ACC112 (cell line): ENCODE data around the gene PRR22.
"Not testable (repeated sequence)": the region's sequence is repeated elsewhere in the genome, so short reads cannot be mapped to it uniquely, and the experiment has no call there.

Experiments used
- H2AFZ ChIP-seq: fragments of 200-600 bp; sonication (generic); one replicate; pipeline ENCODE4 v1.6.0; 2017; ENCODE audit warnings: antibody characterized with exemption, low read length; ENCODE audit not compliant: unreplicated experiment
- H3K27ac ChIP-seq: fragments of 200-600 bp; sonication (generic); 2 replicates; pipeline ENCODE4 v1.5.1; 2014; ENCODE audit warnings: low read depth, mild to moderate bottlenecking, antibody characterized with exemption, low read length, moderate library complexity
- H3K27me3 ChIP-seq: fragments of 200-600 bp; sonication (generic); 2 replicates; pipeline ENCODE4 v1.6.1; 2014; ENCODE audit warnings: mild to moderate bottlenecking, antibody characterized with exemption, low read length, moderate library complexity, mixed read lengths; ENCODE audit not compliant: insufficient read depth
- H3K36me3 ChIP-seq: fragments of 200-600 bp; sonication (generic); 2 replicates; pipeline ENCODE4 v1.6.1; 2016; ENCODE audit warnings: mild to moderate bottlenecking, antibody characterized with exemption, low read length, moderate library complexity, mixed read lengths; ENCODE audit not compliant: insufficient read depth
- H3K4me1 ChIP-seq: fragments of 200-600 bp; sonication (generic); one replicate; pipeline ENCODE4 v1.6.1; 2016; ENCODE audit warnings: low read length, mixed read lengths; ENCODE audit not compliant: insufficient read depth, unreplicated experiment, control insufficient read depth
- H3K4me3 ChIP-seq: fragments of 200-600 bp; sonication (generic); 2 replicates; pipeline ENCODE4 v1.5.1; 2014; ENCODE audit warnings: mild to moderate bottlenecking, low read depth, low read length
- H3K79me2 ChIP-seq: fragments of 200-600 bp; sonication (generic); one replicate; pipeline ENCODE4 v1.6.0; 2016; ENCODE audit warnings: low read length; ENCODE audit not compliant: control insufficient read depth, unreplicated experiment, insufficient read depth

The PRR22 gene

DNA sequence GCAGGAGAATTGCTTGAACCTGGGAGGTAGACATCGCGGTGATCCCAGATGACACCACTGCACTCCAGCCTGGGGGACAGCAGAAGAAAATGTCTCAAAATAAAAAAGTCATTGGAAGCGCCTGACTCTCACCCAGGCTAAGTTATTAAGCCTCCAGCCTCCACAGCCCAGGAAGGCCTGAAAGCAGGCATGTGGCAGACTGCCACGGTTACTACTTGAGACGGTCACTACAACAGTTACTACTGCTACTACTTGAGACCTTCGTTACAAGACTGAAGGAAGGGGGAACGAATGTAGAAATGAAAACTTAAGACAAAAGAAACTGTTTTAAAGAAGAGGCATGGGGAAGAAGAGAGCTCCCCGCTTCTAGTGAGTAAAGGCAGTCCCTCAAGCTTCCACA, 9.6 kb downstream of the PRR22 start:
- H3K27ac ChIP-seq: no peak overlapping the region
- no peaks in the 10 kb centered on the region for H3K4me1 ChIP-seq
- H3K79me2 ChIP-seq: no peaks in the 10 kb centered on the region
- no peaks in the 10 kb centered on the region for H3K27me3 ChIP-seq
- H3K4me3 ChIP-seq: no peak overlapping the region
- H2AFZ ChIP-seq: no peak overlapping the region
- no peaks in the 10 kb centered on the region for H3K36me3 ChIP-seq

DNA sequence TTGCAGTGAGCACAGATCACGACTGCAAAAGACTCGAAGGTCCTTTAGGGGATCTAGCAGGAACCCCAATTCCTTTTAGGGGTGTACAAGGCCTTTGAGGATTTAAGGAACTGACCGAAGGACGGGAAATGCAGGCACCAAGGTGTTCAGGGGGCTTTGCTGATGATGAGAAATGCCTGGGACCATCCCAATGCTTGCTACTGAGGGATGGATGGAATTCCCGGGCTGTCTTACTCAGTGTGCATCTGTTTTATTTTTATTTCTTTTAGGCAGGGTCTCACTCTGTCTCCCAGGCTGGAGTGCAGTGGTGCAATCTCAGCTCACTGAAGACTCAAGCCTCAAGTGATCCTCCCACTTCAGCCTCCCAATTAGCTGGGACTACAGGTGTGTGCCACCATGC, 11.3 kb downstream of the PRR22 start:
- Histone ChIP-seq H3K79me2 (no peaks in the 10 kb centered on the region), H3K4me3 (no peak overlapping the region), H2AFZ (no peak overlapping the region), H3K27me3 (no peaks in the 10 kb centered on the region), H3K36me3 (no peaks in the 10 kb centered on the region), H3K4me1 (no peaks in the 10 kb centered on the region), H3K27ac (no peak overlapping the region)

GRCh38 chr19:5772416-5772815, 12.1 kb downstream of the PRR22 start:
- no peaks in the 10 kb centered on the region for H3K27me3 ChIP-seq
- no peak overlapping the region for H3K4me3 ChIP-seq
- H3K36me3 ChIP-seq: no peaks in the 10 kb centered on the region
- H3K27ac ChIP-seq: no peak overlapping the region
- H3K4me1 ChIP-seq: no peaks in the 10 kb centered on the region
- no peaks in the 10 kb centered on the region for H3K79me2 ChIP-seq
- H2AFZ ChIP-seq: no peak overlapping the region

DNA sequence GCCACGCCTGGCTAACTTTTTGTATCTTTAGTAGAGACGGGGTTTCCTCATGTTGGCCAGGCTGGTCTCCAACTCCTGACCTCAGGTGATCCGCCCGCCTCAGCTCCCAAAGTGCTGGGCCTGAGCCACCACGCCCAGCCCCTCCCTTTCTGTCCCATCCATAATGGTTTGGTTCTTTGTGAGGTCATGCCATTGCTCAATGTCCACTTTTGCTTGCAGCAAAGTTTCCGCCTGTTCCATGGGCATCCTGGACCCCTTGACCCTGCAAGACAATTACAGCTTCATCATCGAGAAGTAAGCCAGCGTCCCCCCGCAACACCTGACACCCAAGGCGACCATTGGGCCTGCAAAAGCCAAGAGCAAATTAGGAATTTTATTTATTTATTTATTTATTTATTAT, 16.6 kb downstream of the PRR22 start:
- no peak overlapping the region for H2AFZ ChIP-seq
- no peaks in the 10 kb centered on the region for H3K27me3 ChIP-seq
- H3K79me2 ChIP-seq: no peaks in the 10 kb centered on the region
- no peaks in the 10 kb centered on the region for H3K36me3 ChIP-seq
- no peak overlapping the region for H3K4me3 ChIP-seq
- no peak overlapping the region for H3K27ac ChIP-seq
- no peaks in the 10 kb centered on the region for H3K4me1 ChIP-seq

DNA sequence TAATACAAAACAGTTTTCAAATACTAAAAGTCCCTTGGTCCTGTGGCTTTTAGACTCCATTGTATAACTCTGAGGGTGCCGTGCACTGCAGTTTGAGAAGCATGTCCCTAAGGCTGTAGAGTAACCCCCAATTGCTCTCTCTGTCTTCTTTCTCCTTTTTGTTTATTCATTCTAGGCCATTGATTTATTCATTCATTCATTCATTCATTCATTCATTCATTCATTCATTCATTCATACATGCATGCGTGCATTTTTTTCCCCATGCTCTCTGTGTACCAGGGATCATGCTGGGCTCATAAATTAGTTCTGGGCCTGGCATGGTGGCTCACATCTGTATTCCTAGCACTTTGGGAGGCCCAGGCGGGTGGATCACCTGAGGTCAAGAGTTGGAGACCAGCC, 19.3 kb downstream of the PRR22 start:
- Histone ChIP-seq H3K79me2 (no peaks in the 10 kb centered on the region), H3K36me3 (no peaks in the 10 kb centered on the region), H3K27me3 (no peaks in the 10 kb centered on the region), H3K27ac (no peak overlapping the region), H3K4me1 (no peaks in the 10 kb centered on the region), H3K4me3 (no peak overlapping the region), H2AFZ (no peak overlapping the region)

GRCh38 chr19:5762608-5763217, 21.8 kb downstream of the PRR22 start:
- Histone ChIP-seq H3K27ac (no peak overlapping the region), H3K4me3 (no peak overlapping the region), H2AFZ (no peak overlapping the region), H3K36me3 (no peaks in the 10 kb centered on the region), H3K27me3 (no peaks in the 10 kb centered on the region), H3K4me1 (no peaks in the 10 kb centered on the region), H3K79me2 (no peaks in the 10 kb centered on the region)

- Histone ChIP-seq H3K36me3 (no peaks in the 10 kb centered on the region), H3K27me3 (no peaks in the 10 kb centered on the region), H3K4me1 (no peaks in the 10 kb centered on the region)
Observed at GRCh38 chr19:5753743-5754142, 30.8 kb downstream of the PRR22 start.

GRCh38 chr19:5751709-5752108, 32.8 kb downstream of the PRR22 start:
- H3K27me3 ChIP-seq: no peaks in the 10 kb centered on the region
- no peak overlapping the region for H3K27ac ChIP-seq
- no peaks in the 10 kb centered on the region for H3K36me3 ChIP-seq
- H3K4me1 ChIP-seq: no peaks in the 10 kb centered on the region
- H2AFZ ChIP-seq: no peak overlapping the region
- no peak overlapping the region for H3K4me3 ChIP-seq
- H3K79me2 ChIP-seq: no peaks in the 10 kb centered on the region

More at GRCh38 chr19:5753743-5754142, 30.8 kb downstream of the PRR22 start:
- H3K79me2 ChIP-seq: no peaks in the 10 kb centered on the region
- H2AFZ ChIP-seq: no peak overlapping the region
- no peak overlapping the region for H3K27ac ChIP-seq
- H3K4me3 ChIP-seq: no peak overlapping the region

DNA sequence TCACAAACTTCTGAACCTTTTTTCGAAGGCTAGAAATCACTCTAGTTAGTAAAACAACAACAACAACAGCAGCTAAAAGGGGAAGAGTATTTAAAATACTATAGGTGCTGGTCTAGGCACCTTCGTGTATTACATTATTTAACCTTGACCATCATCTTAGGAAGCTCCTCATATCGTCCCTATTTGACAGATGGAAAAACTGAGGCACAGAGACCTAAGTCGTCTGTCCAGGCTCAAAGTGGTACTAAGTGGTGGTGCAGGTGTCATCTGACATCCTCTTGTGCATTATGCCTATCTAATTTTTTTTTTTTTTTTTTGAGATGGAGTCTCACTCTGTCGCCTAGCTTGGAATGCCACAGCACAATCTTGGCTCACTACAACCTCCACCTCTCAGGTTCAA, 35.0 kb downstream of the PRR22 start:
- H3K79me2 ChIP-seq: no peaks in the 10 kb centered on the region

GRCh38 chr19:5748920-5749319, 35.6 kb downstream of the PRR22 start:
- not testable (repeated sequence) for H2AFZ ChIP-seq, H3K79me2 ChIP-seq, H3K4me3 ChIP-seq, H3K4me1 ChIP-seq, H3K27me3 ChIP-seq, H3K27ac ChIP-seq, H3K36me3 ChIP-seq

More for the DNA sequence above, 35.0 kb downstream of the PRR22 start:
- Histone ChIP-seq H3K27ac (no peak overlapping the region), H3K4me3 (no peak overlapping the region), H2AFZ (no peak overlapping the region), H3K4me1 (no peaks in the 10 kb centered on the region), H3K36me3 (no peaks in the 10 kb centered on the region), H3K27me3 (no peaks in the 10 kb centered on the region)

DNA sequence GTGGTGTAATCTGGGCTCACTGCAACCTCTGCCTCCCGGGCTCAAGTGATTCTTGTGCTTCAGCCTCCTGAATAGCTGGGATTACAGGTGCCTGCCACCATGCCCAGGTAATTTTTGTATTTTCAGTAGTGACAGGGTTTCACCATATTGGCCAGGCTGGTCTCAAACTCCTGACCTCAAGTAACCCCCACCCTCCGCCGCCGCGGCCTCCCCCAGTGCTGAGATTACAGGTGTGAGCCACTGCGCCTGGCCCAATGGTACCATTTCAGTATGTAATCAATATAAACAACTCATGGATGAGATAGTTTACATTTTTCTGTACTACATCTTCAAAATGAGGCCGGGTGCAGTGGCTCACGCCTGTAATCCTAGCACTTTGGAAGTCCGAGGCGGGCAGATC, 39.5 kb downstream of the PRR22 start:
- H3K79me2 ChIP-seq, H2AFZ ChIP-seq, H3K4me1 ChIP-seq, H3K27ac ChIP-seq, H3K36me3 ChIP-seq, H3K27me3 ChIP-seq, H3K4me3 ChIP-seq: not testable (repeated sequence)
